Measurements from ENCODE around the gene TAS2R10. TPM values are rescaled to one million over a fixed set of nuclear protein-coding genes. Genes with fewer than 3 reads are reported as not detected.

The TAS2R10 gene
- 1 to 10 TPM; 1.8 to 4.5 TPM for total RNA-seq
- under 1 TPM; 0.74 to 0.86 TPM for polyA plus RNA-seq (ENCODE audit: insufficient read length in 2 of 2)
- long read RNA-seq, donor 1, result 0 reads
- long read RNA-seq, donor 2, result 0 reads
- long read RNA-seq, donor 3, result 0 reads
- long read RNA-seq, donor 4, partial matches to known transcripts, result 0 of 1 reads
- long read RNA-seq, donor 4, other reads (novel, unspliced or antisense), result 0 of 1 reads

- no CpG with 5 or more reads among the region's 3 CpGs for WGBS (ENCODE audit: insufficient coverage)
- H3K27me3 ChIP-seq (ENCODE audit: control insufficient read depth, insufficient read depth, low read length), result no peaks in the 10 kb centered on the region
- H3K9me3 ChIP-seq (ENCODE audit: control insufficient read depth, insufficient read depth, low read length), result no peaks in the 10 kb centered on the region
- H3K4me3 ChIP-seq (ENCODE audit: low read depth, low read length), result no peak within 1 kb of the TSS
- DNase-seq (ENCODE audit: low read depth in 4 of 6, low spot score in 6 of 6), result no peak
- H3K4me1 ChIP-seq (ENCODE audit: control insufficient read depth, insufficient read depth, low read length), result no peaks in the 10 kb centered on the region
- H3K36me3 ChIP-seq (ENCODE audit: control insufficient read depth, insufficient read depth, low read length), result no peaks in the 10 kb centered on the region
- H3K27ac ChIP-seq (ENCODE audit: low read depth, low read length), result no peak within 1 kb of the TSS
These were observed at the start of gene TAS2R10 for GRCh38 chr12:10826258-10826657. Gene TAS2R10, minus strand, starts transcription at chr12:10826358. Its CDS starts 89 bp downstream, at chr12:10826269.

- H3K27me3 ChIP-seq (ENCODE audit: control insufficient read depth, insufficient read depth, low read length), result no peaks in the 10 kb centered on the region
- H3K27ac ChIP-seq (ENCODE audit: low read depth, low read length), result no peak overlapping the region
- 33% methylated on average over 1 of the region's 2 CpGs for WGBS (ENCODE audit: insufficient coverage)
- peak in 4 of 6 donors; percentile 2 to 38 (median 20) for DNase-seq (ENCODE audit: low read depth in 4 of 6, low spot score in 6 of 6)
- no peaks in the 10 kb centered on the region for H3K4me1 ChIP-seq (ENCODE audit: control insufficient read depth, insufficient read depth, low read length)
- no peak overlapping the region for H3K4me3 ChIP-seq (ENCODE audit: low read depth, low read length)
- peaks cover 2% of the 10 kb centered on the region for H3K36me3 ChIP-seq (ENCODE audit: control insufficient read depth, insufficient read depth, low read length)
- no peaks in the 10 kb centered on the region for H3K9me3 ChIP-seq (ENCODE audit: control insufficient read depth, insufficient read depth, low read length)
These were observed 47.2 kb upstream of the TAS2R10 start for GRCh38 chr12:10873378-10873777.

- H3K9me3 ChIP-seq (ENCODE audit: control insufficient read depth, insufficient read depth, low read length), result no peaks in the 10 kb centered on the region
- H3K4me1 ChIP-seq (ENCODE audit: control insufficient read depth, insufficient read depth, low read length), result no peaks in the 10 kb centered on the region
- H3K4me3 ChIP-seq (ENCODE audit: low read depth, low read length), result no peak overlapping the region
- WGBS (ENCODE audit: insufficient coverage), result no CpG with 5 or more reads among the region's 2 CpGs
- H3K36me3 ChIP-seq (ENCODE audit: control insufficient read depth, insufficient read depth, low read length), result no peaks in the 10 kb centered on the region
- H3K27me3 ChIP-seq (ENCODE audit: control insufficient read depth, insufficient read depth, low read length), result no peaks in the 10 kb centered on the region
- no peak for DNase-seq (ENCODE audit: low read depth in 4 of 6, low spot score in 6 of 6)
- no peak overlapping the region for H3K27ac ChIP-seq (ENCODE audit: low read depth, low read length)
These were observed 41.2 kb upstream of the TAS2R10 start for GRCh38 chr12:10867381-10867780.

- H3K4me1 ChIP-seq (ENCODE audit: control insufficient read depth, insufficient read depth, low read length), result no peaks in the 10 kb centered on the region
- H3K27me3 ChIP-seq (ENCODE audit: control insufficient read depth, insufficient read depth, low read length), result no peaks in the 10 kb centered on the region
- no peaks in the 10 kb centered on the region for H3K36me3 ChIP-seq (ENCODE audit: control insufficient read depth, insufficient read depth, low read length)
- WGBS (ENCODE audit: insufficient coverage), result no CpG with 5 or more reads among the region's 2 CpGs
- H3K27ac ChIP-seq (ENCODE audit: low read depth, low read length), result no peak overlapping the region
- no peak overlapping the region for H3K4me3 ChIP-seq (ENCODE audit: low read depth, low read length)
- peaks cover 4% of the 10 kb centered on the region for H3K9me3 ChIP-seq (ENCODE audit: control insufficient read depth, insufficient read depth, low read length)
- DNase-seq (ENCODE audit: low read depth in 4 of 6, low spot score in 6 of 6), result peak in 1 of 6 donors; percentile 44
These were observed 37.5 kb upstream of the TAS2R10 start for GRCh38 chr12:10863512-10864218.

GRCh38 chr12:10861366-10861765 is 35.2 kb upstream of the TAS2R10 start:
- H3K27me3 ChIP-seq (ENCODE audit: control insufficient read depth, insufficient read depth, low read length), result no peaks in the 10 kb centered on the region
- no peaks in the 10 kb centered on the region for H3K36me3 ChIP-seq (ENCODE audit: control insufficient read depth, insufficient read depth, low read length)
- no peak overlapping the region for H3K4me3 ChIP-seq (ENCODE audit: low read depth, low read length)
- no peaks in the 10 kb centered on the region for H3K4me1 ChIP-seq (ENCODE audit: control insufficient read depth, insufficient read depth, low read length)
- 88% methylated on average over 2 of the region's 2 CpGs for WGBS (ENCODE audit: insufficient coverage)
- no peak for DNase-seq (ENCODE audit: low read depth in 4 of 6, low spot score in 6 of 6)
- H3K9me3 ChIP-seq (ENCODE audit: control insufficient read depth, insufficient read depth, low read length), result peaks cover 8% of the 10 kb centered on the region
- no peak overlapping the region for H3K27ac ChIP-seq (ENCODE audit: low read depth, low read length)

GRCh38 chr12:10855807-10856206 is 29.6 kb upstream of the TAS2R10 start:
- WGBS (ENCODE audit: insufficient coverage), result 90% methylated on average over 2 of the region's 2 CpGs
- Histone ChIP-seq H3K4me3 (ENCODE audit: low read depth, low read length) (no peak overlapping the region), H3K27ac (ENCODE audit: low read depth, low read length) (no peak overlapping the region), H3K36me3 (ENCODE audit: control insufficient read depth, insufficient read depth, low read length) (peaks cover 5% of the 10 kb centered on the region), H3K4me1 (ENCODE audit: control insufficient read depth, insufficient read depth, low read length) (no peaks in the 10 kb centered on the region), H3K27me3 (ENCODE audit: control insufficient read depth, insufficient read depth, low read length) (no peaks in the 10 kb centered on the region), H3K9me3 (ENCODE audit: control insufficient read depth, insufficient read depth, low read length) (peaks cover 9% of the 10 kb centered on the region)
- DNase-seq (ENCODE audit: low read depth in 4 of 6, low spot score in 6 of 6), result no peak

GRCh38 chr12:10853776-10854175 is 27.6 kb upstream of the TAS2R10 start:
- H3K27ac ChIP-seq (ENCODE audit: low read depth, low read length), result no peak overlapping the region
- 92% methylated on average over 2 of the region's 2 CpGs for WGBS (ENCODE audit: insufficient coverage)

GRCh38 chr12:10851243-10851858 is 25.2 kb upstream of the TAS2R10 start:
- Histone ChIP-seq H3K36me3 (ENCODE audit: control insufficient read depth, insufficient read depth, low read length) (peaks cover 7% of the 10 kb centered on the region), H3K27ac (ENCODE audit: low read depth, low read length) (no peak overlapping the region), H3K4me1 (ENCODE audit: control insufficient read depth, insufficient read depth, low read length) (no peaks in the 10 kb centered on the region), H3K9me3 (ENCODE audit: control insufficient read depth, insufficient read depth, low read length) (peaks cover 4% of the 10 kb centered on the region), H3K4me3 (ENCODE audit: low read depth, low read length) (no peak overlapping the region), H3K27me3 (ENCODE audit: control insufficient read depth, insufficient read depth, low read length) (no peaks in the 10 kb centered on the region)
- WGBS (ENCODE audit: insufficient coverage), result 96% methylated on average over 2 of the region's 4 CpGs
- no peak for DNase-seq (ENCODE audit: low read depth in 4 of 6, low spot score in 6 of 6)

More at GRCh38 chr12:10853776-10854175, 27.6 kb upstream of the TAS2R10 start:
- Histone ChIP-seq H3K4me3 (ENCODE audit: low read depth, low read length) (no peak overlapping the region), H3K36me3 (ENCODE audit: control insufficient read depth, insufficient read depth, low read length) (peaks cover 5% of the 10 kb centered on the region), H3K9me3 (ENCODE audit: control insufficient read depth, insufficient read depth, low read length) (peaks cover 9% of the 10 kb centered on the region), H3K4me1 (ENCODE audit: control insufficient read depth, insufficient read depth, low read length) (no peaks in the 10 kb centered on the region), H3K27me3 (ENCODE audit: control insufficient read depth, insufficient read depth, low read length) (no peaks in the 10 kb centered on the region)
- DNase-seq (ENCODE audit: low read depth in 4 of 6, low spot score in 6 of 6), result no peak

GRCh38 chr12:10849425-10849878 is 23.3 kb upstream of the TAS2R10 start, which contains the start of gene PRR4:
Gene PRR4, minus strand, starts transcription at chr12:10849475. Its CDS starts 38 bp downstream, at chr12:10849437.
- Histone ChIP-seq H3K4me1 (ENCODE audit: control insufficient read depth, insufficient read depth, low read length) (no peaks in the 10 kb centered on the region), H3K27me3 (ENCODE audit: control insufficient read depth, insufficient read depth, low read length) (no peaks in the 10 kb centered on the region), H3K9me3 (ENCODE audit: control insufficient read depth, insufficient read depth, low read length) (no peaks in the 10 kb centered on the region), H3K36me3 (ENCODE audit: control insufficient read depth, insufficient read depth, low read length) (peaks cover 2% of the 10 kb centered on the region), H3K27ac (ENCODE audit: low read depth, low read length) (no peak within 1 kb of the TSS), H3K4me3 (ENCODE audit: low read depth, low read length) (no peak within 1 kb of the TSS)
- DNase-seq (ENCODE audit: low read depth in 4 of 6, low spot score in 6 of 6), result no peak
- WGBS (ENCODE audit: insufficient coverage), result 100% methylated on average over 1 of the region's 4 CpGs

Measured in spinal cord (tissue), 10 donors.